A549 treated with ZK216348 at 1 μM for 4 hours (cell line): ENCODE results near the gene MTREX. TPM values are rescaled to one million over a fixed set of nuclear protein-coding genes. Genes with fewer than 3 reads are reported as not detected.

Experiments used
- total RNA-seq: library from RNA; stranded (reverse); fragments of 200-300 nt; extraction: Qiagen RNA extraction; gene quantifications from 5 replicates; pipeline ENCODE4 v1.2.3, GENCODE V29; 2022; ENCODE audit warnings: low read depth

MTREX gene
- total RNA-seq: 36.3 to 60.8 TPM (median 38.8 TPM) in 5 replicates

DNA sequence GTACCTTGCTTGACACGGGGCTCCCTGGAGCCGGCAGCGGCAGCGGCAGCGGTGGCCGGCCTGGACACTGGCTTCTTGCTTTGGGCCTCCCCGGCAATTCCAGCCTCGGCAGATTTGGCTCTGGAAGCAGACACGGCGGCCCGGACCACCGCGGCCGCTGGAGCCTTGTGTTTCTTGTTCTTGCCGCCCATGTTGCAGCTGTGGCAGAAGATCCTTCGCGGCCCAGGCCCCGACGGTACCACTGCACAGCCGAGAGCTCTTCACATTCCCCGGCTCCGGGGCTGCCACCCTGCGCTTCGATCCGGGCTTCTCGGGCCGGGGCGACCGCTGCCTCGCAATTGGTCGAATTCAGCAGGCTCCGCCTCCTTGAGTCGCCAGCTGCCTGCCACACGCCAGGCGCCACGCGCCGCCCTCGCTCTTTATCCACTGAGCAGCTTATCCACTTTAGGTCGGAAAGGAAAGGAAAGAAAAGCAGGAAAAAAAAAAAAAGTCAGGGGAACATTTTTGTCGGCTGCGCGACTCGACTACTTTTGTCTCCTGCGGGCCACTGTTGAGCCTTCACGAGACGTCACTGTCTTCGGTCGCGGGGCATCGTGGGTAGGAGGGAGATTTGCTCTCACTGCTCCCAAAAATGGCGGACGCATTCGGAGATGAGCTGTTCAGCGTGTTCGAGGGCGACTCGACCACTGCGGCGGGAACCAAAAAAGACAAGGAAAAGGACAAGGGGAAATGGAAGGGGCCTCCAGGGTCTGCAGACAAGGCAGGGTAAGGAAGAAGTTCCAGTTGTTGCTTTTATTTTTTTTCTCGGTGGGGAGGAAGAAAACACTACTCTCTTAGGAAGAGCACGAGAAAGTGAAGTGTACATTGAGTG is at the start of gene MTREX, which contains the start of gene DHX29:
TSS of gene MTREX (plus strand) at position 607 of the 871 bp plus-strand sequence. CDS start at position 632, 25 bp downstream.
TSS of gene DHX29 (minus strand) at position 312 of the 871 bp plus-strand sequence. CDS start at position 191, 121 bp downstream.

Other genes starting within 250 kb of the MTREX start
- not detected in 5 replicates for gene GZMA, start 205.3 kb upstream of the MTREX start, total RNA-seq
- gene GPX8, start 147.8 kb upstream of the MTREX start, total RNA-seq: 27.0 to 41.5 TPM (median 36.1 TPM) in 5 replicates
- 0.07 to 0.13 TPM (median 0.08 TPM) in 3 of 5 replicates, not detected in the others for gene CDC20B, start 134.8 kb upstream of the MTREX start, total RNA-seq
- 1.4 to 2.4 TPM (median 1.9 TPM) in 5 replicates for gene MCIDAS, start 80.7 kb upstream of the MTREX start, total RNA-seq
- 4.7 to 9.1 TPM (median 7.5 TPM) in 5 replicates for gene CCNO, start 74.4 kb upstream of the MTREX start, total RNA-seq
- 17.4 to 25.7 TPM (median 22.9 TPM) in 5 replicates for gene DHX29, start 295 bp upstream of the MTREX start, total RNA-seq
- gene PLPP1, start 227.0 kb downstream of the MTREX start, total RNA-seq: 30.5 to 38.7 TPM (median 36.5 TPM) in 5 replicates